GM12878 (cell line): ENCODE measurements around the gene ORC1. TPM values are rescaled to one million over a fixed set of nuclear protein-coding genes. Genes with fewer than 3 reads are reported as not detected.

Experiments used
- ATAC-seq: fragments of 200-7000 bp; cut with Tn5 transposase; 3 replicates; pipeline ENCODE4 v1.9.1; 2020; ENCODE audit warnings: mild to moderate bottlenecking, moderate library complexity
- BruUV-seq: library from RNA; stranded (reverse); fragments of 400-500 nt; replicated peaks from 2 replicates; lab custom pipeline; 2021; lab: Mats Ljungman, UMichigan
- CTCF ChIA-PET: fragments of 300-600 bp; sonication (Branson Sonifier 250); formaldehyde crosslinking; extraction: SDS; loops from one replicate; lab custom pipeline; 2021; ENCODE audit warnings: inconsistent platforms; lab: Yijun Ruan, JAX
- POLR2A ChIA-PET: fragments of 350-600 bp; formaldehyde crosslinking; extraction: SDS; loops from one replicate; lab custom pipeline; 2021; ENCODE audit warnings: inconsistent platforms; lab: Charles Lee
- RAD21 ChIA-PET: fragments of 300-600 bp; sonication (Branson Sonifier 250); formaldehyde crosslinking; loops from one replicate; lab custom pipeline; 2023; ENCODE audit warnings: antibody characterized with exemption; ENCODE audit not compliant: unreplicated experiment; lab: Charles Lee
- SMC1A ChIA-PET: fragments of 300-600 bp; sonication (Branson Sonifier 250); formaldehyde crosslinking; loops from one replicate; lab custom pipeline; 2023; ENCODE audit not compliant: unreplicated experiment, uncharacterized antibody; lab: Charles Lee
- DNase-seq: peaks from one replicate; pipeline ENCODE4 v3.0.0-alpha.2; 2011; ENCODE audit warnings: low read depth, low spot score
- FAIRE-seq: peaks from 3 replicates; lab custom pipeline; 2011; peaks lifted over from hg19 to GRCh38; lab: Jason Lieb, UNC
- H2AFZ ChIP-seq: 2 replicates; pipeline ENCODE4 v1.6.0; 2011; ENCODE audit warnings: low read depth, low read length, control low read depth; ENCODE audit not compliant: control insufficient read depth
- H3K27ac ChIP-seq: 2 replicates; pipeline ENCODE4 v1.5.1; 2011; ENCODE audit warnings: control low read depth; ENCODE audit not compliant: control insufficient read depth, insufficient read depth
- H3K27me3 ChIP-seq, 2 experiments: replicated peaks in 1 of 2; 2 replicates each; pipeline versions ENCODE4 v1.6.0 to v1.6.1; 2011; ENCODE audit warnings: low read length in 1 of 2; ENCODE audit not compliant: control insufficient read depth in 2 of 2, insufficient read depth in 2 of 2
- H3K36me3 ChIP-seq, 2 experiments: 2 replicates each; pipeline ENCODE4 v1.5.1; 2011; ENCODE audit warnings: low read length in 1 of 2; ENCODE audit not compliant: control insufficient read depth in 2 of 2, insufficient read depth in 2 of 2
- H3K4me1 ChIP-seq: 2 replicates; pipeline ENCODE4 v1.6.1; 2011; ENCODE audit warnings: mild to moderate bottlenecking, low read length, moderate library complexity, mixed read lengths; ENCODE audit not compliant: control insufficient read depth, insufficient read depth
- H3K4me2 ChIP-seq: 2 replicates; pipeline ENCODE4 v1.6.0; 2011; ENCODE audit warnings: control low read depth; ENCODE audit not compliant: control insufficient read depth, insufficient read depth
- H3K4me3 ChIP-seq: fragments of 200-600 bp; sonication (generic); 2 replicates; pipeline ENCODE4 v1.5.1; 2016
- H3K79me2 ChIP-seq: 2 replicates; pipeline ENCODE4 v1.6.0; 2011; ENCODE audit warnings: low read length; ENCODE audit not compliant: control insufficient read depth, insufficient read depth
- H3K9ac ChIP-seq: 2 replicates; pipeline ENCODE4 v1.8.0; 2011; ENCODE audit warnings: low read length, control low read depth, mixed read lengths; ENCODE audit not compliant: control insufficient read depth, insufficient read depth
- H3K9me3 ChIP-seq: replicated peaks from 3 replicates; pipeline ENCODE4 v1.5.1; 2011; ENCODE audit warnings: mild to moderate bottlenecking, low read length; ENCODE audit not compliant: control insufficient read depth, insufficient read depth
- H4K20me1 ChIP-seq: 2 replicates; pipeline ENCODE4 v1.6.0; 2011; ENCODE audit not compliant: control insufficient read depth, insufficient read depth
- EP300 ChIP-seq, 2 experiments: fragments of 150-350 bp in 1 of 2; IDR thresholded peaks; 2 replicates each; pipeline ENCODE4 v1.6.1; 2011 to 2012; ENCODE audit warnings: low read depth in 2 of 2, low read length in 2 of 2, borderline replicate concordance in 1 of 2, improper control_type of control experiment in 1 of 2, inconsistent platforms in 1 of 2; ENCODE audit not compliant: control insufficient read depth in 1 of 2
- NBN ChIP-seq: fragments of 450-650 bp; IDR thresholded peaks from 2 replicates; pipeline ENCODE4 v1.6.1; 2016
- PML ChIP-seq: IDR thresholded peaks from 2 replicates; pipeline ENCODE4 v1.6.1; 2012; ENCODE audit warnings: low read length, inconsistent platforms
- POLR2A ChIP-seq: IDR thresholded peaks from 2 replicates; pipeline ENCODE4 v1.6.1; 2011; ENCODE audit warnings: low read depth, mild to moderate bottlenecking, low read length
- POLR2AphosphoS2 ChIP-seq: IDR thresholded peaks from 2 replicates; pipeline ENCODE4 v1.6.1; 2011; ENCODE audit warnings: low read depth, mild to moderate bottlenecking, low read length, improper control_type of control experiment, moderate library complexity
- RB1 ChIP-seq: fragments of 450-650 bp; formaldehyde crosslinking; IDR thresholded peaks from 2 replicates; pipeline ENCODE4 v1.6.1; 2017; ENCODE audit warnings: mild to moderate bottlenecking, borderline replicate concordance
- SREBF1 ChIP-seq: IDR thresholded peaks from 2 replicates; pipeline ENCODE4 v1.6.1; 2012; ENCODE audit warnings: mild to moderate bottlenecking, low read length
- TBL1XR1 ChIP-seq: IDR thresholded peaks from 2 replicates; pipeline ENCODE4 v1.6.1; 2012; ENCODE audit warnings: low read depth, low read length, improper control_type of control experiment
- ZNF24 ChIP-seq: fragments of 450-650 bp; IDR thresholded peaks from 2 replicates; pipeline ENCODE4 v1.6.1; 2017; ENCODE audit warnings: antibody characterized with exemption, mild to moderate bottlenecking
- ZNF274 ChIP-seq: IDR thresholded peaks from one replicate; pipeline ENCODE4 v1.8.0; 2011; ENCODE audit not compliant: insufficient read length, insufficient read depth
- WGBS: methylation state at CpG from one replicate; pipeline ENCODE4 v1.1.6; 2016; ENCODE audit warnings: low lambda C conversion rate; ENCODE audit not compliant: insufficient replicate concordance, insufficient coverage; ENCODE audit errors: missing lambda C conversion rate; 5-methylcytosine and 5-hydroxymethylcytosine counted together
- in situ Hi-C: fragments of 300-500 bp; cut with MboI; formaldehyde crosslinking; loops from 9 replicates; pipeline ENCODE4 v1.14.3; 2018; ENCODE audit warnings: mixed read lengths
- intact Hi-C: fragments of 100-400 bp; cut with micrococcal nuclease; formaldehyde crosslinking; loops from one replicate; pipeline ENCODE4 v1.14.2; 2022; ENCODE audit not compliant: unreplicated experiment
- polyA plus RNA-seq, 11 experiments: library from polyadenylated mRNA; depleted of rRNA in 4 of 11; unstranded in 6 of 11; stranded (reverse) in 5 of 11; fragments of >200 nt; fragmentation: Nextera tagmentation in 4 of 11; fragmentation: Illumina TruSeq in 1 of 11; extraction: Ambion mirVana in 4 of 11; extraction: Trizol in 1 of 11; gene quantifications; 1 replicate in 1 of 11; 2 replicates in 10 of 11; pipeline versions ENCODE4 v1.2.1 to v1.2.3, GENCODE V29; 2011 to 2016; ENCODE audit warnings: inconsistent platforms in 2 of 11, missing spikeins in 2 of 11, low read depth in 1 of 11
- total RNA-seq, 4 experiments: library from RNA; depleted of rRNA in 3 of 4; stranded (reverse); fragments of >200 nt in 3 of 4; fragmentation: Illumina TruSeq in 1 of 4; extraction: Trizol in 1 of 4; gene quantifications; 2 replicates each; pipeline versions ENCODE4 v1.2.1 to v1.2.3, GENCODE V29; 2013 to 2021
- TF ChIP-seq, protein P1 (sequence below): fragments of 450-650 bp; IDR thresholded peaks from 2 replicates; pipeline ENCODE4 v1.6.1; 2017; ENCODE audit warnings: mild to moderate bottlenecking
- TF ChIP-seq, protein P2 (sequence below): IDR thresholded peaks from 2 replicates; pipeline ENCODE4 v1.6.1; 2012; ENCODE audit warnings: low read depth, low read length, improper control_type of control experiment
- TF ChIP-seq, protein P3 (sequence below): IDR thresholded peaks from 2 replicates; pipeline ENCODE4 v1.6.1; 2012; ENCODE audit warnings: low read depth, low read length, improper control_type of control experiment
- TF ChIP-seq, protein P4 (sequence below): fragments of 150-350 bp; IDR thresholded peaks from 2 replicates; pipeline ENCODE4 v1.6.1; 2014; ENCODE audit warnings: mild to moderate bottlenecking, low read depth, low read length

The ORC1 gene
- total and polyA plus RNA-seq, 10 of the 15 experiments (the other 5 are each of a cell fraction or from before 2014, with no cell fraction given): 7.7 to 34.6 (median 28.7) TPM

DNA sequence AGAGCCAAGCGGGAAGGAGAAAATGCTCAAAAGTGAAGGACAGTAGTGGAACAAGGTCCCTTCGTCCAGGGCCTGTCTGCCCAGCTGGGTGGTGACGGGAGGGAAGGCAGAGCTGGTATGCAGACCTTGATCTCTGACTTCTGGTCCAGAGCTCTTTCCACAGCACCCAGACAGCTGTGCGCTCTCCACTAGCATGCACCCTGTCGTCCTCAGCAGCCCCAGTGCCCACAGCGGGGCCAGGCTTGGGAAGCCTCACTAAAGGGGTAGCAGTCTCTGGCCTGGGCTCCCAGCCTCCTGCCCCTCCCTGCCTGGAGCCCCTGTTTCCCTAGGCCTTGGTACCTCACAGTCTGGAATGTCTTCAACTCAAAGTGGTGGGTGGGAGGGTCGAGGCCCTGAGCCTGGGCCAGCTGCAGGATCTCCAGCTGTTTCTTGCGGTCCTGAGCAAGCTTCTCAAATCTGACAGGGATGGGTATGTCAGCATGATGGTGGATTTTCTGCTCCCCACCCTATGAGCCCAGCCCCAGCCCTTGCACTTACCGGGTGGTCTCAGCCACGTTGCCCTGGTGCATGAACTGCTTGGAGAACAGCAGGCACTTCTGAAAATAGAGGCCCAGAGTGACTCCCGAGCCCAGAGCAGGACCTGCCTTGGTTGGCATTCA is 48.2 kb downstream of the ORC1 start:
- BruUV-seq: no TSS peak
- Histone ChIP-seq H3K4me3 (no peak overlapping the region), H3K9ac (no peak overlapping the region), H3K27me3 (no peaks in the 10 kb centered on the region), H3K27ac (no peak overlapping the region), H3K36me3 (peaks cover 38 to 55% of the 10 kb centered on the region in 2 experiments), H2AFZ (no peak overlapping the region), H3K79me2 (no peaks in the 10 kb centered on the region), H3K4me1 (no peaks in the 10 kb centered on the region), H3K4me2 (no peak overlapping the region), H3K9me3 (no peaks in the 10 kb centered on the region), H4K20me1 (no peaks in the 10 kb centered on the region)
- 97% methylated on average over 11 of the region's 11 CpGs for whole genome bisulfite sequencing
- TF ChIP-seq, protein P1, sequence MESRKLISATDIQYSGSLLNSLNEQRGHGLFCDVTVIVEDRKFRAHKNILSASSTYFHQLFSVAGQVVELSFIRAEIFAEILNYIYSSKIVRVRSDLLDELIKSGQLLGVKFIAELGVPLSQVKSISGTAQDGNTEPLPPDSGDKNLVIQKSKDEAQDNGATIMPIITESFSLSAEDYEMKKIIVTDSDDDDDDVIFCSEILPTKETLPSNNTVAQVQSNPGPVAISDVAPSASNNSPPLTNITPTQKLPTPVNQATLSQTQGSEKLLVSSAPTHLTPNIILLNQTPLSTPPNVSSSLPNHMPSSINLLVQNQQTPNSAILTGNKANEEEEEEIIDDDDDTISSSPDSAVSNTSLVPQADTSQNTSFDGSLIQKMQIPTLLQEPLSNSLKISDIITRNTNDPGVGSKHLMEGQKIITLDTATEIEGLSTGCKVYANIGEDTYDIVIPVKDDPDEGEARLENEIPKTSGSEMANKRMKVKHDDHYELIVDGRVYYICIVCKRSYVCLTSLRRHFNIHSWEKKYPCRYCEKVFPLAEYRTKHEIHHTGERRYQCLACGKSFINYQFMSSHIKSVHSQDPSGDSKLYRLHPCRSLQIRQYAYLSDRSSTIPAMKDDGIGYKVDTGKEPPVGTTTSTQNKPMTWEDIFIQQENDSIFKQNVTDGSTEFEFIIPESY: no peak
- TF ChIP-seq TBL1XR1 (no peak), POLR2A (0 out of 2 replicates have a peak, but pooled peaks have one; percentile 30), ZNF274 (no peak), ZNF24 (no peak)
- in situ Hi-C loops: no loop called here
- POLR2A ChIA-PET: no interaction called here
- RAD21 ChIA-PET: no interaction called here
- CTCF ChIA-PET: no interaction called here
- intact Hi-C loops: no loop called here
- no peak for DNase-seq
- ATAC-seq: no peak
- SMC1A ChIA-PET: no interaction called here
- FAIRE-seq: no peak

DNA sequence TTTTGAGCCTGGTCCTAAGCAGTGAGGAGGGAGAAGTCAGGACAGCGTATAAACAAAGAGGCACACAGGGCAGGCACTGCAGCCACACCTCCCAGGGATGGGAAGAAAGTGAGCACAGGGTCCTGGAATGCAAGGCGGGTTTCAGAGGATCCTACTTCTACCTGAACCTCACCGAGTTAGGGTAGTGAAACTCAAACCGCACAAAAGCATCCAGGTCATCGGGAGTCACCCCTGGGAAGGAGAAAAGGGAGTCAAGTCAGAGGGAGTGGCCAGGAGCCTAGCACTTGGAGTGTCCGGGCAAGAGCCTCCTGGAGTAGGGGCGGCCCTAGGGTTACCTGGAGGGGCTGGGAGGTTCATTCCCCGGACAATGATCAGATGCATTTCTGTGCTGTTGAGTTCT is 48.8 kb downstream of the ORC1 start:
- Histone ChIP-seq H3K4me3 (no peak overlapping the region), H3K9ac (no peak overlapping the region), H3K27me3 (no peaks in the 10 kb centered on the region), H3K9me3 (no peaks in the 10 kb centered on the region), H3K79me2 (no peaks in the 10 kb centered on the region), H3K4me2 (no peak overlapping the region), H3K4me1 (no peaks in the 10 kb centered on the region), H3K27ac (no peak overlapping the region), H2AFZ (no peak overlapping the region), H3K36me3 (peaks cover 34 to 53% of the 10 kb centered on the region in 2 experiments), H4K20me1 (no peaks in the 10 kb centered on the region)
- no peak for ATAC-seq
- ChIA-PET POLR2A (no interaction called here), CTCF (no interaction called here), SMC1A (no interaction called here), RAD21 (no interaction called here)
- FAIRE-seq: no peak
- intact Hi-C loops (no loop called here), in situ Hi-C loops (no loop called here)
- no TSS peak for BruUV-seq
- WGBS: 97% methylated on average over 8 of the region's 8 CpGs
- DNase-seq: no peak
- TF ChIP-seq PML: no peak
- TF ChIP-seq, protein P2, sequence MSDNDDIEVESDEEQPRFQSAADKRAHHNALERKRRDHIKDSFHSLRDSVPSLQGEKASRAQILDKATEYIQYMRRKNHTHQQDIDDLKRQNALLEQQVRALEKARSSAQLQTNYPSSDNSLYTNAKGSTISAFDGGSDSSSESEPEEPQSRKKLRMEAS: no peak
- TF ChIP-seq, protein P3, sequence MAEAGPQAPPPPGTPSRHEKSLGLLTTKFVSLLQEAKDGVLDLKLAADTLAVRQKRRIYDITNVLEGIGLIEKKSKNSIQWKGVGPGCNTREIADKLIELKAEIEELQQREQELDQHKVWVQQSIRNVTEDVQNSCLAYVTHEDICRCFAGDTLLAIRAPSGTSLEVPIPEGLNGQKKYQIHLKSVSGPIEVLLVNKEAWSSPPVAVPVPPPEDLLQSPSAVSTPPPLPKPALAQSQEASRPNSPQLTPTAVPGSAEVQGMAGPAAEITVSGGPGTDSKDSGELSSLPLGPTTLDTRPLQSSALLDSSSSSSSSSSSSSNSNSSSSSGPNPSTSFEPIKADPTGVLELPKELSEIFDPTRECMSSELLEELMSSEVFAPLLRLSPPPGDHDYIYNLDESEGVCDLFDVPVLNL: no peak
- TF ChIP-seq EP300 (IDR thresholded peaks at IDR 0.05; ENCODE audit: borderline replicate concordance in 1 of 2, control insufficient read depth in 1 of 2, low read depth in 2 of 2, low read length in 2 of 2): no peak
- TF ChIP-seq RB1: no peak
- TF ChIP-seq NBN: no peak
- TF ChIP-seq, protein P4, sequence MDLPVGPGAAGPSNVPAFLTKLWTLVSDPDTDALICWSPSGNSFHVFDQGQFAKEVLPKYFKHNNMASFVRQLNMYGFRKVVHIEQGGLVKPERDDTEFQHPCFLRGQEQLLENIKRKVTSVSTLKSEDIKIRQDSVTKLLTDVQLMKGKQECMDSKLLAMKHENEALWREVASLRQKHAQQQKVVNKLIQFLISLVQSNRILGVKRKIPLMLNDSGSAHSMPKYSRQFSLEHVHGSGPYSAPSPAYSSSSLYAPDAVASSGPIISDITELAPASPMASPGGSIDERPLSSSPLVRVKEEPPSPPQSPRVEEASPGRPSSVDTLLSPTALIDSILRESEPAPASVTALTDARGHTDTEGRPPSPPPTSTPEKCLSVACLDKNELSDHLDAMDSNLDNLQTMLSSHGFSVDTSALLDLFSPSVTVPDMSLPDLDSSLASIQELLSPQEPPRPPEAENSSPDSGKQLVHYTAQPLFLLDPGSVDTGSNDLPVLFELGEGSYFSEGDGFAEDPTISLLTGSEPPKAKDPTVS: no peak
- TF ChIP-seq POLR2AphosphoS2: no peak
- TF ChIP-seq SREBF1: no peak
